ENCODE results near the gene GRHPR. TPM values are rescaled to one million over a fixed set of nuclear protein-coding genes. Genes with fewer than 3 reads are reported as not detected.
A peak's percentile ranks its signal among the peaks of the same experiment; 100 is the strongest.

Gene GRHPR
- total and polyA plus RNA-seq, 4 experiments from 2014 or later: 57.2 to 106 (median 63.2) TPM

DNA sequence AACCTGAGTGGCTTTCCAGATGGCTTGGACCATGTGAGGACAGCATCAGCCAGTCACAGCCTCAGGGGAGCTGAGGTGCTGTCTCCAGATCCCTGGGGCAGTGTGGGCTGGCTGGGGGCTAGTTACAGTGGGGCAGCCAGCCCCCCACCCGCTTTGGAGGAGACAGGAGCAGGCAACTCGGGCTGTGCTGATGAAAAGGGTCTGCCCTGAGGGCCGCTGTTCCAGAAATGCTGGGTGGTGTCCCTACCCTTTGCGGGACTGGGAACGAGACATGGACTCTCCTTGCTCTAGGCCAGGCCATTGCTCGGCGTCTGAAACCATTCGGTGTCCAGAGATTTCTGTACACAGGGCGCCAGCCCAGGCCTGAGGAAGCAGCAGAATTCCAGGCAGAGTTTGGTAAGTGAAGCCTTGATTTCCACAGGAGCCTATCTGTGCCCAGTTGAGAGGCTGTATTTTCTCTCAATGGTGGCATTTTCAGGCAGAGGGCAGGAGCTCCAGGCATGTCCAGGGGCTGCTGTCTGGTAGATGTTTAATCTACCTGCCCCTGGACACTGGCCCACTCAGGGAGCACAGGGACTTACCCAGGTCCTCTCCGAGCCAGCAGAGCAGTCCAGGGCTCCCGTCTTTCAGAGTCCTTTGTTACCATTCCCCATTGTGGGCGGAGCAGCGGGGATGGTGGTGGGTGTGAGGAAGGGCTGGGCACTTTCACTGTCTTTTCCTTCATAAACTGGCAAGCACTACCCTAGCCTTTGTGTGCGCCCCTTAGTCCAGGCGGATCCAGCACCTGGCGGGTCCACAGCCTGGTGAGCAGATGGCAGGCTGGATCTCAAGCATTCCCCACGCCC lies 7.2 kb downstream of the GRHPR start:
- Histone ChIP-seq H3K27ac (ENCODE audit: low read depth, low read length) (no peak overlapping the region), H3K36me3 (ENCODE audit: insufficient read depth, low read length) (peaks cover 27% of the 10 kb centered on the region), H3K4me1 (ENCODE audit: insufficient read depth, low read length) (no peaks in the 10 kb centered on the region), H3K4me3 (ENCODE audit: low read length in 2 of 2) (no peak overlapping the region), H3K27me3 (ENCODE audit: insufficient read depth, low read length) (no peaks in the 10 kb centered on the region), H3K9me3 (ENCODE audit: control insufficient read depth in 1 of 2, low read length in 2 of 2) (no peaks in the 10 kb centered on the region)
- ChIA-PET CTCF (ENCODE audit: partially characterized antibody) (no interaction called here), POLR2A (ENCODE audit: partially characterized antibody) (no interaction called here)
- no peak for DNase-seq
- intact Hi-C loops (cut with micrococcal nuclease): no loop called here
- peak overlapping the region in 1 of 7 donors; percentile 37 for H3K27ac Mint-ChIP-seq
- no peaks in the 10 kb centered on the region for H3K27me3 Mint-ChIP-seq
- no peak overlapping the region for H3K4me3 Mint-ChIP-seq
- no peaks in the 10 kb centered on the region for H3K9me3 Mint-ChIP-seq
- peaks cover 4 to 15% (median 5%) of the 10 kb centered on the region in 4 donors for H3K4me1 Mint-ChIP-seq
- peaks cover 28 to 60% of the 10 kb centered on the region in 2 donors for H3K36me3 Mint-ChIP-seq

DNA sequence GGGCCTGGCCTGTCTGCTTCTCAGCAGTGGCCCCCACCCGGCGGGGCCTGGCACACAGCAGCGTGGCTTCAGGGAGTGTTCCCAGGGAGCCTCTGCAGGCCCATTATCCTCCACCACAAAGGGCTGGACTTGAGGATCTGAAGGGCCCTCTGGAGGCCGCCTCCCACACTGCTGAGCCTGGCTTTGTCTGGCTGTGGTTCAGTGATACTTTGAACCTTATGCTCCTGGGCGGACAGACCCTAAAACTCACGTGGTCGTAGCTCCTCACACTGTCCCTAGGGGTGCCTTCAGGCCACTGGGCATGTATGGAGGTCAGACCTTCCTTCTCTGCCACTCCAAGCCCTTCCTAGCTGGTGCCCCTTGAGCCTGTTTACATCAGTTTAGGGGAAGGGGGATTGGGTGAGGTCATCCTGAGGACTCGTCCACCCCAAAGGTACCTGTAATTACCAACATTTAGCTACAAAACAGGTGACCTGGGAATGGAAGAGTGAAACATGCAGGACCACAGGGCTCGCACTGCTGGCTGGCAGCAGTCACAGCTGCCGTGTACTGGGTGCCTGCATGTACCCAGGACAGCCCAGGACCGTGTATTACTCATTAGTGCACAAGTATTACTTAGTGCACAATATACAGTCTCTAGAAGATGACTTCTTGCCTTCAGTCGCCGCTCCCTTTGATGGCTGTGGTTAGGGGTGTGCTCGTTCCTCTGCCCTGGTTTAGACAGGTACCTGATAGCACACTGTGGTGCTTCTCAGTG lies 8.5 kb downstream of the GRHPR start:
- DNase-seq: no peak

DNA sequence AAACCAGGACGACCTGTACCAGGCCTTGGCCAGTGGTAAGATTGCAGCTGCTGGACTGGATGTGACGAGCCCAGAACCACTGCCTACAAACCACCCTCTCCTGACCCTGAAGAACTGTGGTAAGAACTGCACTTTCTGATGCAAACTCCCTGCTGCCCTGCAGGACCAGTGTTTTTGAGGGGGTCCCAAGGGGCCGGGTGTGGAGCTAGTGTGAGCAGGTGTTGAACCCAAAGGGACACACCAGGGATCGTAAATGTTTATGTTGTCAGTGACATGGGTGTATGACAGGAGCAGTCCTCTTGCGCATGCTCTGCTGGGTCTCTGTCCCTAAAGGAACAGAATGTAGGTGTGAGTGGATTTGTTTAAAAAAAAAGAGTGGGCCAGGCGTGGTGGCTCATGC lies 9.5 kb downstream of the GRHPR start:
- no peak overlapping the region for H3K27ac Mint-ChIP-seq
- no peak for DNase-seq
- H3K27me3 Mint-ChIP-seq: no peaks in the 10 kb centered on the region
- ChIA-PET CTCF (ENCODE audit: partially characterized antibody) (no interaction called here), POLR2A (ENCODE audit: partially characterized antibody) (no interaction called here)
- no peak overlapping the region for H3K4me3 Mint-ChIP-seq
- H3K4me1 ChIP-seq (ENCODE audit: insufficient read depth, low read length): no peaks in the 10 kb centered on the region
- peaks cover 1 to 7% (median 4%) of the 10 kb centered on the region in 4 donors for H3K4me1 Mint-ChIP-seq
- H3K9me3 ChIP-seq (ENCODE audit: control insufficient read depth in 1 of 2, low read length in 2 of 2): no peaks in the 10 kb centered on the region
- peaks cover 32% of the 10 kb centered on the region for H3K36me3 ChIP-seq (ENCODE audit: insufficient read depth, low read length)
- no peaks in the 10 kb centered on the region for H3K27me3 ChIP-seq (ENCODE audit: insufficient read depth, low read length)
- peaks cover 18 to 64% of the 10 kb centered on the region in 2 donors for H3K36me3 Mint-ChIP-seq
- no peaks in the 10 kb centered on the region for H3K9me3 Mint-ChIP-seq
- no peak overlapping the region for H3K4me3 ChIP-seq (ENCODE audit: low read length in 2 of 2)
- intact Hi-C loops (cut with micrococcal nuclease): no loop called here
- H3K27ac ChIP-seq (ENCODE audit: low read depth, low read length): no peak overlapping the region

More for the DNA sequence above, 8.5 kb downstream of the GRHPR start:
- peak overlapping the region in 5 of 7 donors; percentile 19 to 76 (median 63) for H3K27ac Mint-ChIP-seq
- no peaks in the 10 kb centered on the region for H3K27me3 Mint-ChIP-seq
- intact Hi-C loops (cut with micrococcal nuclease): no loop called here
- CTCF ChIA-PET (ENCODE audit: partially characterized antibody): interaction anchor here (1.0 kb wide), 1 partner anchor 15 kb away, joined by 3 read pairs; no protein-coding TSS in a partner anchor
- no peak overlapping the region for H3K27ac ChIP-seq (ENCODE audit: low read depth, low read length)
- peaks cover 24 to 65% of the 10 kb centered on the region in 2 donors for H3K36me3 Mint-ChIP-seq
- no peaks in the 10 kb centered on the region for H3K9me3 Mint-ChIP-seq
- H3K36me3 ChIP-seq (ENCODE audit: insufficient read depth, low read length): peaks cover 31% of the 10 kb centered on the region
- no peaks in the 10 kb centered on the region for H3K4me1 ChIP-seq (ENCODE audit: insufficient read depth, low read length)
- no peaks in the 10 kb centered on the region for H3K9me3 ChIP-seq (ENCODE audit: control insufficient read depth in 1 of 2, low read length in 2 of 2)
- no peak overlapping the region for H3K4me3 ChIP-seq (ENCODE audit: low read length in 2 of 2)
- H3K4me3 Mint-ChIP-seq: no peak overlapping the region
- POLR2A ChIA-PET (ENCODE audit: partially characterized antibody): interaction anchor here (0.8 kb wide), 1 partner anchor 8 kb away, joined by 3 read pairs; the partner anchor contains the start of gene GRHPR
- H3K27me3 ChIP-seq (ENCODE audit: insufficient read depth, low read length): no peaks in the 10 kb centered on the region
- H3K4me1 Mint-ChIP-seq: peaks cover 2 to 10% (median 4%) of the 10 kb centered on the region in 4 donors

DNA sequence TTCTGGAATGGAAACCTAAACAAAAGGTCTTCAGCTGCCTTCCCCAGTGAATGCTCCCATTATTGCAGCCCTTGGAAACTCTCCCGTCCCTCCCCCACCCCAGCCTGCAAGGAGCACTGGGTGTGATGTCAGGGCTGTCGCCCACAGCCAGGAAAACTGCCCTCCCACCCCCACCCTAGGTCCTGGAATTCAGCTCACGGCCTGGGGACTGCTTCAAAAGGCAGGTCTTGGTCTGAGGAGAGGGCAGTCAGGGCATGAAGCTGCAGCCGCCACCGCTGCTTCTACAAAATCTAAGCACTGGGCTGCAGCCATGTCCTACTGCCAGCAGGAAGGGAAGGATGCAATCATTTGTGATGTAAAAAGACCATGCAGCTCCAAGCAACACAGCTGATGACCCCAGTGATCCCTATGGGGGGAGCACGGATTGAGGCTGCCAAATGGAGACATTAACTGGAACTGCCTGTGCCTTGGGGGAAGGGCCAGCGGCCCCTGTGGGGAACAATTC lies 11.4 kb downstream of the GRHPR start:
- no peak for DNase-seq
- Histone ChIP-seq H3K4me1 (ENCODE audit: insufficient read depth, low read length) (no peaks in the 10 kb centered on the region), H3K27me3 (ENCODE audit: insufficient read depth, low read length) (no peaks in the 10 kb centered on the region), H3K27ac (ENCODE audit: low read depth, low read length) (no peak overlapping the region), H3K9me3 (ENCODE audit: control insufficient read depth in 1 of 2, low read length in 2 of 2) (no peaks in the 10 kb centered on the region), H3K4me3 (ENCODE audit: low read length in 2 of 2) (no peak overlapping the region), H3K36me3 (ENCODE audit: insufficient read depth, low read length) (peaks cover 38% of the 10 kb centered on the region)
- ChIA-PET CTCF (ENCODE audit: partially characterized antibody) (no interaction called here), POLR2A (ENCODE audit: partially characterized antibody) (no interaction called here)
- intact Hi-C loops (cut with micrococcal nuclease): no loop called here
- Mint-ChIP-seq H3K36me3 (peaks cover 16 to 63% of the 10 kb centered on the region in 2 donors), H3K27me3 (no peaks in the 10 kb centered on the region), H3K27ac (peak overlapping the region in 1 of 7 donors; percentile 7), H3K4me1 (peaks cover 0 to 7% (median 4%) of the 10 kb centered on the region in 4 donors), H3K9me3 (no peaks in the 10 kb centered on the region), H3K4me3 (no peak overlapping the region)

DNA sequence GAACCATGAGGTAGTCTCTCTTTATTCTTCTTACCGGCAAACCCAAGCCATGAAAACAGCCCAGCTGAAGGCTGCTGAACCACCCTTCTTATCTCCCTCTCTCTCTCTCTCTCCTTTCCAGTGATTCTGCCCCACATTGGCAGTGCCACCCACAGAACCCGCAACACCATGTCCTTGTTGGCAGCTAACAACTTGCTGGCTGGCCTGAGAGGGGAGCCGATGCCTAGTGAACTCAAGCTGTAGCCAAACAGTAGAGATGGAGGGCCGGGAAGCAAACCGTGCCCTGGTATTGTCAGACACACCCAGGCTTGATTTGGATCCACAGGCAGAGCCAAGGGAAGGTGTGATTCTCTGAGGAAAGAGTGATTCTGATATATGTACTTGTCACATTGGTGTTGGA lies 14.0 kb downstream of the GRHPR start:
- DNase-seq: no peak
- no peak overlapping the region for H3K4me3 ChIP-seq (ENCODE audit: low read length in 2 of 2)
- no peaks in the 10 kb centered on the region for H3K4me1 ChIP-seq (ENCODE audit: insufficient read depth, low read length)
- H3K9me3 ChIP-seq (ENCODE audit: control insufficient read depth in 1 of 2, low read length in 2 of 2): no peaks in the 10 kb centered on the region
- H3K9me3 Mint-ChIP-seq: no peaks in the 10 kb centered on the region
- H3K27ac Mint-ChIP-seq: peak overlapping the region in 2 of 7 donors; percentile 18 to 53
- peaks cover 18 to 76% of the 10 kb centered on the region in 2 donors for H3K36me3 Mint-ChIP-seq
- no peak overlapping the region for H3K27ac ChIP-seq (ENCODE audit: low read depth, low read length)
- H3K4me1 Mint-ChIP-seq: peaks cover 3 to 7% (median 5%) of the 10 kb centered on the region in 4 donors
- no peaks in the 10 kb centered on the region for H3K27me3 ChIP-seq (ENCODE audit: insufficient read depth, low read length)
- CTCF ChIA-PET (ENCODE audit: partially characterized antibody): no interaction called here
- H3K27me3 Mint-ChIP-seq: no peaks in the 10 kb centered on the region
- intact Hi-C loops (cut with micrococcal nuclease): no loop called here
- no peak overlapping the region for H3K4me3 Mint-ChIP-seq
- H3K36me3 ChIP-seq (ENCODE audit: insufficient read depth, low read length): peaks cover 59% of the 10 kb centered on the region
- POLR2A ChIA-PET (ENCODE audit: partially characterized antibody): no interaction called here

DNA sequence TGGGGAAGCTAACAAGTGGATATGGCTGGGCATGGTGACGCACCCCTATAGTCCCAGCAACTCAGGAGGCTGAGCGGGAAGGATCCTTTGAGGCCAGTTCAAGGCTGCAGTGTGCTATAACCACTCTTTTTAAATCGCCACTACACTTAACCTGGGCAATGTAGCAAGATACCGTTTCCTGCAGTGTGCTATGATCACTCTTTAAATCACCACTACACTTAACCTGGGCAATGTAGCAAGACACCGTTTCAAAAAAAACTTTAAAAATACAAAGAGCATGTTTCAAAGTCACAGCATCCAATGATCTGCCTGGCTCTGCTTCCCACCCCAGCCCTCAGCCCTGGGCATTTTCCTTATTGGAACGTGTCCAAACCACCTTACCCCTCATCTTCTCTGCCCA lies 14.5 kb downstream of the GRHPR start:
- H3K36me3 ChIP-seq (ENCODE audit: insufficient read depth, low read length): peaks cover 64% of the 10 kb centered on the region
- DNase-seq: no peak
- H3K36me3 Mint-ChIP-seq: peaks cover 22 to 76% of the 10 kb centered on the region in 2 donors

DNA sequence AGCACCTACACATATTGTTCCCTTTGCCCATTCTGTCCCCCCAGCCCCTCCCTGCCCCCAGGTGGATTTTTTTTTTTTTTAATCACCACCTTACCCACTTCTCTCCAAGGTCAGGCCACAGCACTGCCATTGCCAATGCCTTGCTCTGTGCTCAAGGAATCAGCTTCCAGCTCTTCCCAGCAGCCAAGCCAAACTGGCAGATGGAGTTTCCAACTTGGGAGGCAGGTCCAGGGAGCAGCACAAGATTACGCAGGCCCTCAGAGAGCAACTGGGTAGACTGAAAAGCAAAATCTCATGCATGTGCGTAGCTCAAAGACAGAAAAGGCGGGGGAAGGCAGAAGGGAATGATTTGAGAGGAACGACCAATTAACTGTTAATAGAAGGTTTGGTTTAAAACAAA lies 15.1 kb downstream of the GRHPR start:
- peaks cover 26 to 78% of the 10 kb centered on the region in 2 donors for H3K36me3 Mint-ChIP-seq
- no peaks in the 10 kb centered on the region for H3K9me3 Mint-ChIP-seq
- DNase-seq: no peak
- no peak overlapping the region for H3K27ac Mint-ChIP-seq
- H3K4me1 Mint-ChIP-seq: peaks cover 3 to 5% (median 3%) of the 10 kb centered on the region in 4 donors
- no peaks in the 10 kb centered on the region for H3K4me1 ChIP-seq (ENCODE audit: insufficient read depth, low read length)
- no peak overlapping the region for H3K27ac ChIP-seq (ENCODE audit: low read depth, low read length)
- no peaks in the 10 kb centered on the region for H3K9me3 ChIP-seq (ENCODE audit: control insufficient read depth in 1 of 2, low read length in 2 of 2)
- POLR2A ChIA-PET (ENCODE audit: partially characterized antibody): no interaction called here
- peaks cover 70% of the 10 kb centered on the region for H3K36me3 ChIP-seq (ENCODE audit: insufficient read depth, low read length)
- H3K4me3 ChIP-seq (ENCODE audit: low read length in 2 of 2): no peak overlapping the region
- intact Hi-C loops (cut with micrococcal nuclease): no loop called here
- H3K4me3 Mint-ChIP-seq: no peak overlapping the region
- no peaks in the 10 kb centered on the region for H3K27me3 Mint-ChIP-seq
- H3K27me3 ChIP-seq (ENCODE audit: insufficient read depth, low read length): no peaks in the 10 kb centered on the region
- CTCF ChIA-PET (ENCODE audit: partially characterized antibody): interaction anchor here (0.6 kb wide), 1 partner anchor 59 kb away, joined by 3 read pairs; no protein-coding TSS in a partner anchor

More for the DNA sequence above, 14.5 kb downstream of the GRHPR start:
- Histone ChIP-seq H3K9me3 (ENCODE audit: control insufficient read depth in 1 of 2, low read length in 2 of 2) (no peaks in the 10 kb centered on the region), H3K27me3 (ENCODE audit: insufficient read depth, low read length) (no peaks in the 10 kb centered on the region), H3K4me3 (ENCODE audit: low read length in 2 of 2) (no peak overlapping the region), H3K27ac (ENCODE audit: low read depth, low read length) (no peak overlapping the region), H3K4me1 (ENCODE audit: insufficient read depth, low read length) (no peaks in the 10 kb centered on the region)
- no peak overlapping the region for H3K4me3 Mint-ChIP-seq
- intact Hi-C loops (cut with micrococcal nuclease): no loop called here
- ChIA-PET CTCF (ENCODE audit: partially characterized antibody) (no interaction called here), POLR2A (ENCODE audit: partially characterized antibody) (no interaction called here)
- no peaks in the 10 kb centered on the region for H3K9me3 Mint-ChIP-seq
- peak overlapping the region in 1 of 7 donors; percentile 72 for H3K27ac Mint-ChIP-seq
- no peaks in the 10 kb centered on the region for H3K27me3 Mint-ChIP-seq
- peaks cover 3 to 6% (median 5%) of the 10 kb centered on the region in 4 donors for H3K4me1 Mint-ChIP-seq
